GM12878 (cell line): Measurements from ENCODE around the gene ASIC2. TPM values are rescaled to one million over a fixed set of nuclear protein-coding genes. Genes with fewer than 3 reads are reported as not detected.

ENCODE experiments used
- ATAC-seq: fragments of 200-7000 bp; cut with Tn5 transposase; 3 replicates; pipeline ENCODE4 v1.9.1; 2020; ENCODE audit warnings: mild to moderate bottlenecking, moderate library complexity
- BruUV-seq: library from RNA; stranded (reverse); fragments of 400-500 nt; replicated peaks from 2 replicates; lab custom pipeline; 2021; lab: Mats Ljungman, UMichigan
- CTCF ChIA-PET: fragments of 300-600 bp; sonication (Branson Sonifier 250); formaldehyde crosslinking; extraction: SDS; loops from one replicate; lab custom pipeline; 2021; ENCODE audit warnings: inconsistent platforms; lab: Yijun Ruan, JAX
- POLR2A ChIA-PET: fragments of 350-600 bp; formaldehyde crosslinking; extraction: SDS; loops from one replicate; lab custom pipeline; 2021; ENCODE audit warnings: inconsistent platforms; lab: Charles Lee
- RAD21 ChIA-PET: fragments of 300-600 bp; sonication (Branson Sonifier 250); formaldehyde crosslinking; loops from one replicate; lab custom pipeline; 2023; ENCODE audit warnings: antibody characterized with exemption; ENCODE audit not compliant: unreplicated experiment; lab: Charles Lee
- SMC1A ChIA-PET: fragments of 300-600 bp; sonication (Branson Sonifier 250); formaldehyde crosslinking; loops from one replicate; lab custom pipeline; 2023; ENCODE audit not compliant: unreplicated experiment, uncharacterized antibody; lab: Charles Lee
- DNase-seq: peaks from one replicate; pipeline ENCODE4 v3.0.0-alpha.2; 2011; ENCODE audit warnings: low read depth, low spot score
- FAIRE-seq: peaks from 3 replicates; lab custom pipeline; 2011; peaks lifted over from hg19 to GRCh38; lab: Jason Lieb, UNC
- H2AFZ ChIP-seq: 2 replicates; pipeline ENCODE4 v1.6.0; 2011; ENCODE audit warnings: low read depth, low read length, control low read depth; ENCODE audit not compliant: control insufficient read depth
- H3K27ac ChIP-seq: 2 replicates; pipeline ENCODE4 v1.5.1; 2011; ENCODE audit warnings: control low read depth; ENCODE audit not compliant: control insufficient read depth, insufficient read depth
- H3K27me3 ChIP-seq, 2 experiments: replicated peaks in 1 of 2; 2 replicates each; pipeline versions ENCODE4 v1.6.0 to v1.6.1; 2011; ENCODE audit warnings: low read length in 1 of 2; ENCODE audit not compliant: control insufficient read depth in 2 of 2, insufficient read depth in 2 of 2
- H3K36me3 ChIP-seq, 2 experiments: 2 replicates each; pipeline ENCODE4 v1.5.1; 2011; ENCODE audit warnings: low read length in 1 of 2; ENCODE audit not compliant: control insufficient read depth in 2 of 2, insufficient read depth in 2 of 2
- H3K4me1 ChIP-seq: 2 replicates; pipeline ENCODE4 v1.6.1; 2011; ENCODE audit warnings: mild to moderate bottlenecking, low read length, moderate library complexity, mixed read lengths; ENCODE audit not compliant: control insufficient read depth, insufficient read depth
- H3K4me2 ChIP-seq: 2 replicates; pipeline ENCODE4 v1.6.0; 2011; ENCODE audit warnings: control low read depth; ENCODE audit not compliant: control insufficient read depth, insufficient read depth
- H3K4me3 ChIP-seq: fragments of 200-600 bp; sonication (generic); 2 replicates; pipeline ENCODE4 v1.5.1; 2016
- H3K79me2 ChIP-seq: 2 replicates; pipeline ENCODE4 v1.6.0; 2011; ENCODE audit warnings: low read length; ENCODE audit not compliant: control insufficient read depth, insufficient read depth
- H3K9ac ChIP-seq: 2 replicates; pipeline ENCODE4 v1.8.0; 2011; ENCODE audit warnings: low read length, control low read depth, mixed read lengths; ENCODE audit not compliant: control insufficient read depth, insufficient read depth
- H3K9me3 ChIP-seq: replicated peaks from 3 replicates; pipeline ENCODE4 v1.5.1; 2011; ENCODE audit warnings: mild to moderate bottlenecking, low read length; ENCODE audit not compliant: control insufficient read depth, insufficient read depth
- H4K20me1 ChIP-seq: 2 replicates; pipeline ENCODE4 v1.6.0; 2011; ENCODE audit not compliant: control insufficient read depth, insufficient read depth
- FOXM1 ChIP-seq: IDR thresholded peaks from 2 replicates; pipeline ENCODE4 v1.6.1; 2012; ENCODE audit warnings: low read depth, mild to moderate bottlenecking, inconsistent platforms, low read length, moderate library complexity
- IKZF1 ChIP-seq: fragments of 450-650 bp; conservative IDR thresholded peaks from 2 replicates; pipeline ENCODE4 v1.6.1; 2017; ENCODE audit warnings: antibody characterized with exemption, mild to moderate bottlenecking
- IKZF2 ChIP-seq, 2 experiments: fragments of 450-650 bp; IDR thresholded peaks; 2 replicates each; pipeline ENCODE4 v1.6.1; 2017; ENCODE audit warnings: mild to moderate bottlenecking in 2 of 2, moderate library complexity in 2 of 2
- IRF4 ChIP-seq: IDR thresholded peaks from 2 replicates; pipeline ENCODE4 v1.6.1; 2011; ENCODE audit warnings: low read depth, low read length
- NFXL1 ChIP-seq: fragments of 450-650 bp; IDR thresholded peaks from 2 replicates; pipeline ENCODE4 v1.6.1; 2017; ENCODE audit warnings: antibody characterized with exemption, mild to moderate bottlenecking, borderline replicate concordance
- POLR2A ChIP-seq: IDR thresholded peaks from 2 replicates; pipeline ENCODE4 v1.6.1; 2011; ENCODE audit warnings: low read depth, mild to moderate bottlenecking, low read length
- RELA ChIP-seq: fragments of 450-650 bp; IDR thresholded peaks from 2 replicates; pipeline ENCODE4 v1.8.0; 2014; ENCODE audit warnings: borderline replicate concordance; ENCODE audit not compliant: partially characterized antibody
- RUNX3 ChIP-seq: IDR thresholded peaks from 2 replicates; pipeline ENCODE4 v1.6.1; 2012; ENCODE audit warnings: low read length, inconsistent platforms
- SP1 ChIP-seq: IDR thresholded peaks from one replicate; pipeline ENCODE4 v1.6.1; 2011; ENCODE audit warnings: low read depth, low read length
- WGBS: methylation state at CpG from one replicate; pipeline ENCODE4 v1.1.6; 2016; ENCODE audit warnings: low lambda C conversion rate; ENCODE audit not compliant: insufficient replicate concordance, insufficient coverage; ENCODE audit errors: missing lambda C conversion rate; 5-methylcytosine and 5-hydroxymethylcytosine counted together
- in situ Hi-C: fragments of 300-500 bp; cut with MboI; formaldehyde crosslinking; loops from 9 replicates; pipeline ENCODE4 v1.14.3; 2018; ENCODE audit warnings: mixed read lengths
- intact Hi-C: fragments of 100-400 bp; cut with micrococcal nuclease; formaldehyde crosslinking; loops from one replicate; pipeline ENCODE4 v1.14.2; 2022; ENCODE audit not compliant: unreplicated experiment
- polyA plus RNA-seq, 11 experiments: library from polyadenylated mRNA; depleted of rRNA in 4 of 11; unstranded in 6 of 11; stranded (reverse) in 5 of 11; fragments of >200 nt; fragmentation: Nextera tagmentation in 4 of 11; fragmentation: Illumina TruSeq in 1 of 11; extraction: Ambion mirVana in 4 of 11; extraction: Trizol in 1 of 11; gene quantifications; 1 replicate in 1 of 11; 2 replicates in 10 of 11; pipeline versions ENCODE4 v1.2.1 to v1.2.3, GENCODE V29; 2011 to 2016; ENCODE audit warnings: inconsistent platforms in 2 of 11, missing spikeins in 2 of 11, low read depth in 1 of 11
- total RNA-seq, 4 experiments: library from RNA; depleted of rRNA in 3 of 4; stranded (reverse); fragments of >200 nt in 3 of 4; fragmentation: Illumina TruSeq in 1 of 4; extraction: Trizol in 1 of 4; gene quantifications; 2 replicates each; pipeline versions ENCODE4 v1.2.1 to v1.2.3, GENCODE V29; 2013 to 2021
- TF ChIP-seq, protein P1 (sequence below), 3 experiments: IDR thresholded peaks in 2 of 3; conservative IDR thresholded peaks in 1 of 3; 2 replicates each; pipeline ENCODE4 v1.5.1; 2011; ENCODE audit warnings: low read depth in 3 of 3, low read length in 3 of 3, mild to moderate bottlenecking in 3 of 3, control low read depth in 2 of 3, moderate library complexity in 2 of 3, inconsistent platforms in 1 of 3, mixed read lengths in 1 of 3; ENCODE audit not compliant: control insufficient read depth in 2 of 3, insufficient read depth in 1 of 3; ENCODE audit errors: extremely low read depth in 1 of 3

Gene ASIC2
- total and polyA plus RNA-seq, 10 of the 15 experiments (the other 5 are each of a cell fraction or from before 2014, with no cell fraction given) = not detected

DNA sequence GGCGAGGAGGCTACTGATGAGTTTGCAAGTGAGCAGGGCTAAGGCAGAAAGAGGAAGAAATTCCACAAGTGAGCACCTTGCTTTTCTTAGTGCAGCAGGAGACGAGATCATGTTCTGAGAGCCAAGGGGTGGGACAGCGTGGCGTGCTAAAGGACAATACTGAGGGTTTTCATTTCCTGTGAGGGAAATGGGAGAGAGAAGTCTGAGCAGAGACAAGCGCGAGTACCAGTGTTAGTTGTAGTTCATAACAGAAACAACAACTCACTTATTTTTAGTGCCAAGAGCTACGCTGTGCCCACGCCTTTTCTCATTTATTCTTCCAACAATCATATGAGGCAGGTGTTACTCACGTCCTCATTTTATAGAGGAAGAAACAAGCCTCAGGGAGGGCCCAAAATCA, 299.1 kb downstream of the ASIC2 start:
- no peaks in the 10 kb centered on the region for H3K27me3 ChIP-seq
- 3% methylated on average over 9 of the region's 9 CpGs for WGBS
- no TSS peak for BruUV-seq
- H3K4me3 ChIP-seq = no peak overlapping the region
- ChIA-PET CTCF (interaction anchor here (1.1 to 6.4 kb wide), 2 partner anchors 52 to 216 kb away, joined by 3 to 64 read pairs; no protein-coding TSS in a partner anchor), RAD21 (no interaction called here), SMC1A (no interaction called here), POLR2A (no interaction called here)
- H3K4me2 ChIP-seq = peak overlapping the region; percentile 57
- peak overlapping the region; percentile 13; the same call in 1 of the 2 replicates for H3K9ac ChIP-seq
- intact Hi-C loops (no loop called here), in situ Hi-C loops (no loop called here)
- H4K20me1 ChIP-seq = no peaks in the 10 kb centered on the region
- peak overlapping the region; percentile 56 for H2AFZ ChIP-seq
- FAIRE-seq = peak; percentile 7
- H3K9me3 ChIP-seq = peaks cover 2% of the 10 kb centered on the region; the same call in 2 of the 3 replicates
- H3K79me2 ChIP-seq = no peaks in the 10 kb centered on the region
- H3K27ac ChIP-seq = no peak overlapping the region
- peaks cover 14% of the 10 kb centered on the region for H3K4me1 ChIP-seq
- DNase-seq = no peak
- peak; percentile 19 to 27; a peak in 1 of 4 replicates for TF ChIP-seq IKZF2 (IDR thresholded peaks at IDR 0.05)
- no peak for TF ChIP-seq FOXM1
- TF ChIP-seq, protein P1, sequence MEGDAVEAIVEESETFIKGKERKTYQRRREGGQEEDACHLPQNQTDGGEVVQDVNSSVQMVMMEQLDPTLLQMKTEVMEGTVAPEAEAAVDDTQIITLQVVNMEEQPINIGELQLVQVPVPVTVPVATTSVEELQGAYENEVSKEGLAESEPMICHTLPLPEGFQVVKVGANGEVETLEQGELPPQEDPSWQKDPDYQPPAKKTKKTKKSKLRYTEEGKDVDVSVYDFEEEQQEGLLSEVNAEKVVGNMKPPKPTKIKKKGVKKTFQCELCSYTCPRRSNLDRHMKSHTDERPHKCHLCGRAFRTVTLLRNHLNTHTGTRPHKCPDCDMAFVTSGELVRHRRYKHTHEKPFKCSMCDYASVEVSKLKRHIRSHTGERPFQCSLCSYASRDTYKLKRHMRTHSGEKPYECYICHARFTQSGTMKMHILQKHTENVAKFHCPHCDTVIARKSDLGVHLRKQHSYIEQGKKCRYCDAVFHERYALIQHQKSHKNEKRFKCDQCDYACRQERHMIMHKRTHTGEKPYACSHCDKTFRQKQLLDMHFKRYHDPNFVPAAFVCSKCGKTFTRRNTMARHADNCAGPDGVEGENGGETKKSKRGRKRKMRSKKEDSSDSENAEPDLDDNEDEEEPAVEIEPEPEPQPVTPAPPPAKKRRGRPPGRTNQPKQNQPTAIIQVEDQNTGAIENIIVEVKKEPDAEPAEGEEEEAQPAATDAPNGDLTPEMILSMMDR (IDR thresholded peaks at IDR 0.05 in 2 of 3, conservative IDR thresholded peaks at IDR 0.05 in 1 of 3; ENCODE audit: control insufficient read depth in 2 of 3, extremely low read depth in 1 of 3, insufficient read depth in 1 of 3, low read depth in 3 of 3, low read length in 3 of 3) = no peak
- TF ChIP-seq SP1 = no peak
- 0 out of 2 replicates have a peak, but pooled peaks have one; percentile 11 for TF ChIP-seq IRF4
- no peak for TF ChIP-seq RELA
- TF ChIP-seq IKZF1 = peak; percentile 18; the same call in 1 of the 2 replicates
- TF ChIP-seq RUNX3 = peak; percentile 20; the same call in 1 of the 2 replicates
- TF ChIP-seq POLR2A = no peak
- TF ChIP-seq NFXL1 = no peak
- ATAC-seq = peak; percentile 29
- no peaks in the 10 kb centered on the region; a peak in 1 of 4 replicates for H3K36me3 ChIP-seq
